Vagina (tissue), 2 donors: ENCODE data around the gene DDX6.
"Not testable (repeated sequence)": the region's sequence is repeated elsewhere in the genome, so short reads cannot be mapped to it uniquely, and the experiment has no call there.

Source experiments
- CTCF ChIP-seq, 3 experiments: fragments of 450-650 bp in 2 of 3; fragments of 200-600 bp in 1 of 3; sonication (generic) in 1 of 3; IDR thresholded peaks; one replicate each; pipeline ENCODE4 v1.5.1; 2017 to 2019; ENCODE audit warnings: antibody characterized with exemption in 3 of 3, mild to moderate bottlenecking in 2 of 3, moderate library complexity in 2 of 3
- POLR2A ChIP-seq, 2 donors: fragments of 450-650 bp; IDR thresholded peaks; one replicate each; pipeline ENCODE4 v1.6.1; 2017; ENCODE audit warnings: antibody characterized with exemption in 2 of 2, mild to moderate bottlenecking in 2 of 2, moderate library complexity in 2 of 2
- POLR2AphosphoS5 ChIP-seq, 2 donors: sonication (generic); formaldehyde crosslinking; IDR thresholded peaks; one replicate each; pipeline ENCODE4 v1.9.0; 2017; ENCODE audit warnings: antibody characterized with exemption in 2 of 2, mild to moderate bottlenecking in 2 of 2, low read depth in 1 of 2; ENCODE audit not compliant: insufficient read depth in 1 of 2

DNA sequence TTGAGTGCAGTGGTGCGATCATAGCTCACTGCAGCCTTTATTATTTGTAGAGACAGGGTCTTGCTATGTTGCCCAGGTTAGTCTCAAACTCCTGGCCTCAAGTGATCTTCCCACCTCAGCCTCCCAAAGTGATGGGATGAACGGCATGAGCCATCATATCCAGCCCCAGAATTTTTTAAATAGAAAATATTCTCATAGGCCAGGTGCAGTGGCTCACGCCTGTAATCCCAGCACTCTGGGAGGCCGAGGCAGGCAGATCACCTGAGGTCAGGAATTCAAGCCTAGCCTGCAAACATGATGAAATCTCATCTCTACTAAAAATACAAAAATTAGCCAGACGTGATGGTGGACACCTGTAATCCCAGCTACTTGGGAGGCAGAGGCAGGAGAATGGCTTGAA is 7.6 kb downstream of the DDX6 start:
- not testable (repeated sequence) for TF ChIP-seq CTCF (IDR thresholded peaks at IDR 0.05); POLR2A (IDR thresholded peaks at IDR 0.05); POLR2AphosphoS5 (IDR thresholded peaks at IDR 0.05; ENCODE audit: insufficient read depth in 1 of 2, low read depth in 1 of 2)
